Neuronal stem cell (in vitro differentiated cells): Measurements from ENCODE around the gene TIE1.

Source experiments
- DNase-seq: peaks from one replicate; pipeline ENCODE4 v3.0.0-alpha.2; 2013; ENCODE audit warnings: low spot score
- H2AFZ ChIP-seq: one replicate; pipeline ENCODE4 v1.6.1; 2013; ENCODE audit warnings: mild to moderate bottlenecking, low read length, inconsistent platforms
- H2AK5ac ChIP-seq: 2 replicates; pipeline ENCODE4 v1.6.1; 2013; ENCODE audit warnings: low read depth, mild to moderate bottlenecking, inconsistent platforms, low read length, moderate library complexity, mixed read lengths
- H2BK120ac ChIP-seq: 2 replicates; pipeline ENCODE4 v1.6.1; 2013; ENCODE audit warnings: low read depth, mild to moderate bottlenecking, inconsistent platforms, low read length, moderate library complexity, mixed read lengths
- H2BK12ac ChIP-seq: one replicate; pipeline ENCODE4 v1.6.1; 2013; ENCODE audit warnings: low read length, inconsistent platforms
- H2BK15ac ChIP-seq: 2 replicates; pipeline ENCODE4 v1.6.1; 2013; ENCODE audit warnings: mild to moderate bottlenecking, low read length, inconsistent platforms, mixed read lengths
- H2BK5ac ChIP-seq: one replicate; pipeline ENCODE4 v1.6.1; 2013; ENCODE audit warnings: inconsistent platforms, mild to moderate bottlenecking, low read length, moderate library complexity
- H3K14ac ChIP-seq: one replicate; pipeline ENCODE4 v1.6.1; 2013; ENCODE audit warnings: low read length, inconsistent platforms
- H3K18ac ChIP-seq: 2 replicates; pipeline ENCODE4 v1.6.1; 2013; ENCODE audit warnings: low read length, inconsistent platforms
- H3K23ac ChIP-seq: 2 replicates; pipeline ENCODE4 v1.6.1; 2013; ENCODE audit warnings: low read depth, mild to moderate bottlenecking, mixed read lengths, low read length, inconsistent platforms; ENCODE audit not compliant: poor library complexity
- H3K27ac ChIP-seq: replicated peaks from 3 replicates; pipeline ENCODE4 v1.5.1; 2013; ENCODE audit warnings: low read length, inconsistent platforms
- H3K27me3 ChIP-seq, 3 experiments: 2 replicates each; pipeline ENCODE4 v1.6.1; 2013; ENCODE audit warnings: low read length in 3 of 3, mild to moderate bottlenecking in 2 of 3, inconsistent platforms in 1 of 3, low read depth in 1 of 3, mixed read lengths in 1 of 3, moderate library complexity in 1 of 3; ENCODE audit not compliant: control insufficient read depth in 3 of 3, insufficient read depth in 3 of 3
- H3K36me3 ChIP-seq, 2 donors: replicated peaks in 1 of 2; 2 replicates each; pipeline ENCODE4 v1.6.1; 2013; ENCODE audit warnings: low read length in 2 of 2; ENCODE audit not compliant: control insufficient read depth in 2 of 2, insufficient read depth in 2 of 2
- H3K4ac ChIP-seq: 2 replicates; pipeline ENCODE4 v1.6.1; 2013; ENCODE audit warnings: inconsistent platforms, mild to moderate bottlenecking, low read length, moderate library complexity
- H3K4me1 ChIP-seq, 2 donors: 1 replicate in 1 of 2; 2 replicates in 1 of 2; pipeline ENCODE4 v1.6.1; 2013; ENCODE audit warnings: low read length in 2 of 2, low read depth in 1 of 2; ENCODE audit not compliant: control insufficient read depth in 2 of 2, insufficient read depth in 1 of 2
- H3K4me2 ChIP-seq: one replicate; pipeline ENCODE4 v1.6.1; 2013; ENCODE audit warnings: mild to moderate bottlenecking, low read length, inconsistent platforms; ENCODE audit not compliant: insufficient read depth, poor library complexity, severe bottlenecking
- H3K4me3 ChIP-seq, 2 donors: 2 replicates each; pipeline ENCODE4 v1.5.1; 2013; ENCODE audit warnings: low read length in 2 of 2, mild to moderate bottlenecking in 2 of 2, inconsistent platforms in 1 of 2, moderate library complexity in 1 of 2
- H3K79me1 ChIP-seq: one replicate; pipeline ENCODE4 v1.6.1; 2013; ENCODE audit warnings: low read depth, mild to moderate bottlenecking, inconsistent platforms, low read length, moderate library complexity
- H3K9ac ChIP-seq: one replicate; pipeline ENCODE4 v1.6.1; 2013; ENCODE audit warnings: mild to moderate bottlenecking, low read depth, low read length, inconsistent platforms; ENCODE audit not compliant: poor library complexity
- H3K9me3 ChIP-seq, 2 donors: replicated peaks in 1 of 2; 2 replicates each; pipeline versions ENCODE3 to v1.6.1; 2013; ENCODE audit warnings: low read length in 2 of 2, mild to moderate bottlenecking in 2 of 2, inconsistent platforms in 1 of 2, low read depth in 1 of 2, mixed read lengths in 1 of 2, moderate library complexity in 1 of 2; ENCODE audit not compliant: control insufficient read depth in 2 of 2, insufficient read depth in 1 of 2
- H4K8ac ChIP-seq: one replicate; pipeline ENCODE4 v1.6.1; 2013; ENCODE audit warnings: low read depth, mild to moderate bottlenecking, inconsistent platforms, low read length, moderate library complexity
- H4K91ac ChIP-seq: one replicate; pipeline ENCODE4 v1.6.1; 2013; ENCODE audit warnings: low read length, low read depth, mild to moderate bottlenecking, inconsistent platforms; ENCODE audit not compliant: poor library complexity
- WGBS, 2 donors: extraction: QIAGEN DNeasy Blood & Tissue Kit; methylation state at CpG; one replicate each; pipeline ENCODE4 v1.1.7; 2013; ENCODE audit warnings: missing lambda C conversion rate in 2 of 2, mixed read lengths in 1 of 2; ENCODE audit not compliant: insufficient read length in 2 of 2, insufficient replicate concordance in 1 of 2; ENCODE audit errors: extremely low coverage in 2 of 2; 5-methylcytosine and 5-hydroxymethylcytosine counted together

The TIE1 gene

GRCh38 chr1:43350976-43351375 lies 50.2 kb downstream of the TIE1 start:
- Histone ChIP-seq H3K9me3 (no peaks in the 10 kb centered on the region), H2BK12ac (no peak overlapping the region), H3K27ac (no peak overlapping the region), H2AFZ (no peak overlapping the region), H3K23ac (no peak overlapping the region), H2BK15ac (no peak overlapping the region), H2BK5ac (no peak overlapping the region), H3K9ac (no peak overlapping the region), H4K91ac (no peak overlapping the region), H3K27me3 (peaks cover 0 to 48% (median 0%) of the 10 kb centered on the region in 3 experiments), H3K4me2 (no peak overlapping the region), H3K18ac (no peak overlapping the region), H3K79me1 (no peaks in the 10 kb centered on the region), H3K14ac (no peak overlapping the region), H2BK120ac (no peak overlapping the region), H3K4me3 (no peak overlapping the region), H3K4ac (no peak overlapping the region), H2AK5ac (no peak overlapping the region), H3K4me1 (peaks cover 9 to 16% of the 10 kb centered on the region in 2 donors), H4K8ac (no peak overlapping the region), H3K36me3 (no peaks in the 10 kb centered on the region)
- DNase-seq: no peak
- no CpG with 5 or more reads among the region's 1 CpG for WGBS, 2 donors

DNA sequence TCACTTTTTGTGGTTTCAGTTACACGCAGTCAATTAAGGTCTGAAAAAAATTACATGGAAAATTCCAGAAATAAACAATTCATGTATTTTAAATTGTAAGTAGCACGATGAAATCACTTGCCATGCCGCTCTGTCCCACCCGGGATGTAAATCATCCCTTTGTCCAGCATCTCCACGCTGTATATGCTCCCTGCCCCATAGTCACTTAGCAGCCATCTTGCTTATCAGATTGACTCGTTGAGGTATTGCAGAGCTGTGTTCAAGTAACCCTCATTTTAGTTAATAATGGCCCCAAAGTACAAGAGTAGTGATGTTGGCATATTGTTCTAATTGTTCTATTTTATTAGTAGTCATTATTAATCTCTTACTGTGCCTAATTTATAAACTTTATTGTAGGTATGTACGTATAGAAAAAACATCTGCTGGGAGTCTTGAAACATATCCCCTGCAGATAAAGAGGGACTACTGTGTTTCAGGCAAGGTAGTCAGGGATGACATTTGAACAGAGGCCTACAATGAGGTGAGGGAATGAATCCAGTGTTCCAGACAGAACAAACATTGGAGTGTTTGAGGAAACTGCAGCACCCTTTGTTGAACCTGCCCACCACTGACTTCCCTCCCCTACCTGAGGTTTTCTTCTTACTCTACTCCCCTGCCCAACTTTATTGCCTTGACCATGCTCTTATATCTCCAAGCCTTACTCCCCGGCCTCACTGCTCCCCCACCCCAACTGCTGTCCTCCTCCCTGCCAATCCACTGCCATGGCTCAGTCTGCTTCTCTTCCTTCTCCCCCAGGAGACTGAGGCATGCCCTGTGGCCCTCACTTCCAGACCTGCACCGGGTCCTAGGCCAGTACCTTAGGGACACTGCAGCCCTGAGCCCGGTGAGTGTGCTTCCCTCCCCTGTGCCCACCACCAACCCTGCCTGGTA lies 50.9 kb downstream of the TIE1 start:
- no peaks in the 10 kb centered on the region for H3K79me1 ChIP-seq
- H4K8ac ChIP-seq: no peak overlapping the region
- peaks cover 0 to 40% (median 0%) of the 10 kb centered on the region in 3 experiments for H3K27me3 ChIP-seq
- no peak overlapping the region for H3K14ac ChIP-seq
- no peaks in the 10 kb centered on the region for H3K36me3 ChIP-seq
- peak overlapping the region; percentile 98 for H2BK12ac ChIP-seq
- H3K4me2 ChIP-seq: no peak overlapping the region
- no peaks in the 10 kb centered on the region for H3K9me3 ChIP-seq
- no CpG with 5 or more reads among the region's 10 CpGs for WGBS, 2 donors
- H2AFZ ChIP-seq: no peak overlapping the region
- H3K4ac ChIP-seq: no peak overlapping the region
- peak overlapping the region; percentile 65 for H4K91ac ChIP-seq
- H3K23ac ChIP-seq: peak overlapping the region; percentile 77
- H2BK5ac ChIP-seq: no peak overlapping the region
- H3K18ac ChIP-seq: peak overlapping the region; percentile 55
- peak overlapping the region; percentile 10 for H2BK120ac ChIP-seq
- DNase-seq: no peak
- no peak overlapping the region for H3K27ac ChIP-seq
- peak overlapping the region; percentile 24 for H2AK5ac ChIP-seq
- peaks cover 9 to 11% of the 10 kb centered on the region in 2 donors for H3K4me1 ChIP-seq
- H3K4me3 ChIP-seq: no peak overlapping the region
- peak overlapping the region; percentile 5 for H2BK15ac ChIP-seq
- H3K9ac ChIP-seq: peak overlapping the region; percentile 61

- WGBS, 2 donors: no CpG with 5 or more reads among the region's 2 CpGs
- Histone ChIP-seq H3K9ac (peak overlapping the region; percentile 61), H3K18ac (no peak overlapping the region), H3K4ac (no peak overlapping the region), H3K4me1 (peaks cover 9 to 10% of the 10 kb centered on the region in 2 donors), H3K4me2 (no peak overlapping the region), H3K14ac (no peak overlapping the region), H2BK120ac (peak overlapping the region; percentile 10), H3K27me3 (peaks cover 0 to 34% (median 0%) of the 10 kb centered on the region in 3 experiments), H4K91ac (no peak overlapping the region), H3K23ac (peak overlapping the region; percentile 77), H2BK15ac (peak overlapping the region; percentile 5), H4K8ac (no peak overlapping the region), H2BK12ac (peak overlapping the region; percentile 98), H3K27ac (no peak overlapping the region), H2BK5ac (no peak overlapping the region), H3K9me3 (no peaks in the 10 kb centered on the region), H2AK5ac (peak overlapping the region; percentile 24), H3K36me3 (no peaks in the 10 kb centered on the region), H2AFZ (no peak overlapping the region), H3K79me1 (no peaks in the 10 kb centered on the region), H3K4me3 (no peak overlapping the region)
- no peak for DNase-seq
Observed at GRCh38 chr1:43352351-43352705, 51.5 kb downstream of the TIE1 start.

DNA sequence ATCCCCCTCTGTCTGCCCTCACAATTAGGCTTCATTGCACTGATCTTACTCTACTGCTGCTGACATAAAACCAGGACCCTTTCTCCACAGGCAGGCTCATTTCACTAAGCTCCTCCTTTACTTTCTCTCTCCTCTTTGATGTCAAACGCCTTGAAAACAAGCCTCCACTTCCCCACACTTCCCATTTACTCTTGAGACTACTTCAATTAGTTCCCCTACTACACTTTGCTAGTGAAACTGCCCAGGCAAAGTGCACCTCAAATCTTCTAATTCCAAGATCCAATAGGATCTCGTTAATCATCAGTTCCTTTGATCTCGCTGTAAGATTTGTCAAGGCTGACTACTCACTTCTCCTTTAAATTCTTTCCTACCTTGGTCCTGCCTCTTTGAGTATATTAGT lies 52.1 kb downstream of the TIE1 start:
- H3K18ac ChIP-seq: no peak overlapping the region
- H2AK5ac ChIP-seq: no peak overlapping the region
- peaks cover 9 to 11% of the 10 kb centered on the region in 2 donors for H3K4me1 ChIP-seq
- H2BK5ac ChIP-seq: no peak overlapping the region
- H3K4ac ChIP-seq: no peak overlapping the region
- H3K9ac ChIP-seq: no peak overlapping the region
- no peak overlapping the region for H2BK120ac ChIP-seq
- H2BK12ac ChIP-seq: no peak overlapping the region
- DNase-seq: no peak
- H3K36me3 ChIP-seq: no peaks in the 10 kb centered on the region
- no peak overlapping the region for H3K4me2 ChIP-seq
- peaks cover 0 to 28% (median 0%) of the 10 kb centered on the region in 3 experiments for H3K27me3 ChIP-seq
- H4K91ac ChIP-seq: no peak overlapping the region
- no peak overlapping the region for H2AFZ ChIP-seq
- no CpG with 5 or more reads among the region's 3 CpGs for WGBS, 2 donors
- peak overlapping the region; percentile 5 for H2BK15ac ChIP-seq
- no peak overlapping the region for H4K8ac ChIP-seq
- no peaks in the 10 kb centered on the region for H3K9me3 ChIP-seq
- H3K14ac ChIP-seq: no peak overlapping the region
- no peak overlapping the region for H3K27ac ChIP-seq
- H3K23ac ChIP-seq: no peak overlapping the region
- no peaks in the 10 kb centered on the region for H3K79me1 ChIP-seq
- no peak overlapping the region for H3K4me3 ChIP-seq
